GM12891 (cell line): ENCODE results near the gene POLA2.

Source experiments
- POLR2A ChIP-seq: IDR thresholded peaks from 2 replicates; pipeline ENCODE4 v1.6.1; 2011; ENCODE audit warnings: low read depth, low read length, control low read depth
- POLR2AphosphoS5 ChIP-seq: IDR thresholded peaks from 2 replicates; pipeline ENCODE4 v1.6.1; 2011; ENCODE audit warnings: low read depth, low read length, control low read depth
- TAF1 ChIP-seq: IDR thresholded peaks from 2 replicates; pipeline ENCODE4 v1.6.1; 2011; ENCODE audit warnings: low read depth, low read length, control low read depth

DNA sequence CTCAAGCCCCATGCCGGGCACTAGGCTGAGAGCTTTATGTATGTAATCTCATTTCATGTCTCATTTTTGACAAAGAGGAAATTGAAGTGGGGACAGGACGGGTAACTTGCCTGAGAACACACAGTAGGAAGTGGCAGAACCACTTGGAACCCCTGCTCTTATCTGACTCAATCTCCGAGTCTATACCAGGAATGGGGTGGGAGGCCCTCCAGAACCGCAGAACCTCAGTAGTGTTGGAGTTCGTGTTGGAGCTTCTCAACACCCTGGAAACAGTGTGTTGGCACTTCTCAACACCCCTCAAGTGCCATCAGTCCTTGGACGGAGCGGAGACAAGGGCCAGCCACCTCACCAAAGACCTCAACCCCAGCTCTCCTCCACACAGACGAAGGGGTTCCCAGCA is 38.8 kb upstream of the POLA2 start:
- no peak for TF ChIP-seq POLR2A
- TF ChIP-seq POLR2AphosphoS5, result no peak
- no peak for TF ChIP-seq TAF1
